Measurements from ENCODE around the gene TMEM244. TPM values are rescaled to one million over a fixed set of nuclear protein-coding genes. Genes with fewer than 3 reads are reported as not detected.

The TMEM244 gene
- total and polyA plus RNA-seq, 2 donors from 2014 or later: not detected

DNA sequence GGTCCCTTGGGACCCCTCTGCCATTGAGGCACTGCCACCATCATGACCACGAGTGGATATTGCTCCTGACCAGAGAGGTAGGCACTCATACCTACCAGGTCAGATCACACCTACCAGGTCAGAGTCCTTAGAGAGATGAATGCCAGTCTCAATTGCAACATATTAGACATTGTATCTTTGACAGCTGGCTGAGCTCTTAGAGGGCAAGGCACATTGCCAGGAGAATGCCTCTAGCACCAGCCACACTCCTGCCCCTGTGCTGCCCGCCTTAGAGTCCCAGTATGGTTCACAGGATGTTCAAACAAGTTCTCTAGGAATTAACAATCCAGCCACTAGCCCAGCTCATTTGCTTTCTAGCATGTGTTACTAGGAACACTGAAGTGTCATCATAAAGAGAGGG is 65.9 kb downstream of the TMEM244 start:
- no peak overlapping the region for H3K27ac ChIP-seq (ENCODE audit: low read depth in 2 of 2, low read length in 2 of 2)
- H3K36me3 ChIP-seq (ENCODE audit: control insufficient read depth in 2 of 3, insufficient read depth in 3 of 3, low read length in 3 of 3): no peaks in the 10 kb centered on the region
- DNase-seq (no peak), FAIRE-seq (no peak)
- intact Hi-C loops (cut with DNase I): no loop called here
- H3K27me3 ChIP-seq (ENCODE audit: control insufficient read depth, insufficient read depth, low read length): no peaks in the 10 kb centered on the region
- H3K4me3 ChIP-seq (ENCODE audit: low read length in 3 of 3): no peak overlapping the region
- TF ChIP-seq, protein P1, sequence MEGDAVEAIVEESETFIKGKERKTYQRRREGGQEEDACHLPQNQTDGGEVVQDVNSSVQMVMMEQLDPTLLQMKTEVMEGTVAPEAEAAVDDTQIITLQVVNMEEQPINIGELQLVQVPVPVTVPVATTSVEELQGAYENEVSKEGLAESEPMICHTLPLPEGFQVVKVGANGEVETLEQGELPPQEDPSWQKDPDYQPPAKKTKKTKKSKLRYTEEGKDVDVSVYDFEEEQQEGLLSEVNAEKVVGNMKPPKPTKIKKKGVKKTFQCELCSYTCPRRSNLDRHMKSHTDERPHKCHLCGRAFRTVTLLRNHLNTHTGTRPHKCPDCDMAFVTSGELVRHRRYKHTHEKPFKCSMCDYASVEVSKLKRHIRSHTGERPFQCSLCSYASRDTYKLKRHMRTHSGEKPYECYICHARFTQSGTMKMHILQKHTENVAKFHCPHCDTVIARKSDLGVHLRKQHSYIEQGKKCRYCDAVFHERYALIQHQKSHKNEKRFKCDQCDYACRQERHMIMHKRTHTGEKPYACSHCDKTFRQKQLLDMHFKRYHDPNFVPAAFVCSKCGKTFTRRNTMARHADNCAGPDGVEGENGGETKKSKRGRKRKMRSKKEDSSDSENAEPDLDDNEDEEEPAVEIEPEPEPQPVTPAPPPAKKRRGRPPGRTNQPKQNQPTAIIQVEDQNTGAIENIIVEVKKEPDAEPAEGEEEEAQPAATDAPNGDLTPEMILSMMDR (IDR thresholded peaks at IDR 0.05; ENCODE audit: borderline replicate concordance, extremely low read depth, insufficient read depth): no peak
- H3K9ac ChIP-seq (ENCODE audit: low read length in 3 of 3): no peak overlapping the region
- H3K9me3 ChIP-seq (ENCODE audit: control insufficient read depth in 2 of 3, insufficient read depth in 1 of 3, low read length in 3 of 3): no peaks in the 10 kb centered on the region
- no peaks in the 10 kb centered on the region for H3K4me1 ChIP-seq (ENCODE audit: control insufficient read depth in 2 of 3, insufficient read depth in 2 of 3, low read depth in 1 of 3, low read length in 3 of 3)

DNA sequence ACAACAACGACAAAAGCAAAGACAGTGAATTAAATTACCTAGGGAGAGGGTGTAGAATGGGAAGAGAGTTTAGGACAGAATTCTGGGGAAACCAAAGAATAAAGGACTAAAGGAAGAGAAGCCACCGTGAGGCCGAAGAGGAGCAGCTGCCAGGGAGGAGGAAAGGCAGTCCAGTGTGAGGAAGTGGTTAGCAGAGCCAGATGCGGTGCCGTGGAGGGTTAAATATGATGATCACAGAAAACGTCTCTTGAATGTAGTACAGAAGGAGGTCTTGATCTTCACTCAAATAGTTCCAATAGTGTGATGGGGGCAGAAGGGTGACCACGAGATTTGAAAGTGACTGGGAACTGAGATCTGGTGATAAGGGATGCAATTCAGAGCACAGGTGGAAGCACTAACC is 67.7 kb downstream of the TMEM244 start:
- no peak for FAIRE-seq
- no peak overlapping the region for H3K27ac ChIP-seq (ENCODE audit: low read depth in 2 of 2, low read length in 2 of 2)

DNA sequence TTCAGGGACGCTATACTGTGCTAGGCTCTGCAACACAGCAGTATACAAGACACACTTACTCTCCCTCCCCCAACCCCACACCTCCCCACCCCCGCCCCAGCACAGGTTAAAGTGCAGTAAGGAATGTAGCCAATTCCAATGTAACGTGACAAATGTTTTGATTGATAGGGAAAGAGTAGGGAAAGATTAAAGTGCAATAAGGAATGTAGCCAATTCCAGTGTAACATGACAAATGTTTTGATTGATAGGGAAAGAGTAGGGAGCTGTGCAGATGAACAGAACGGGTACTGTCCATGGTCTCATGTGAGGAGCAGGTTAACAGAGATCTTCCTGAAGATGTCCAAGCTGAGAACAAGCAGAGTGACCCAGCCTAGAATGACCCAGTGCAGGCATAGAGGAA is 69.1 kb downstream of the TMEM244 start:
- Histone ChIP-seq H3K9ac (ENCODE audit: low read length in 3 of 3) (no peak overlapping the region), H3K4me1 (ENCODE audit: control insufficient read depth in 2 of 3, insufficient read depth in 2 of 3, low read depth in 1 of 3, low read length in 3 of 3) (no peaks in the 10 kb centered on the region), H3K4me3 (ENCODE audit: low read length in 3 of 3) (no peak overlapping the region), H3K36me3 (ENCODE audit: control insufficient read depth in 2 of 3, insufficient read depth in 3 of 3, low read length in 3 of 3) (no peaks in the 10 kb centered on the region), H3K9me3 (ENCODE audit: control insufficient read depth in 2 of 3, insufficient read depth in 1 of 3, low read length in 3 of 3) (no peaks in the 10 kb centered on the region), H3K27me3 (ENCODE audit: control insufficient read depth, insufficient read depth, low read length) (no peaks in the 10 kb centered on the region), H3K27ac (ENCODE audit: low read depth in 2 of 2, low read length in 2 of 2) (no peak overlapping the region)
- TF ChIP-seq, protein P1 (IDR thresholded peaks at IDR 0.05; ENCODE audit: borderline replicate concordance, extremely low read depth, insufficient read depth): no peak
- intact Hi-C loops (cut with DNase I): no loop called here
- no peak for FAIRE-seq
- no peak for DNase-seq

More for the DNA sequence above, 67.7 kb downstream of the TMEM244 start:
- no peak overlapping the region for H3K4me3 ChIP-seq (ENCODE audit: low read length in 3 of 3)
- H3K9me3 ChIP-seq (ENCODE audit: control insufficient read depth in 2 of 3, insufficient read depth in 1 of 3, low read length in 3 of 3): no peaks in the 10 kb centered on the region
- no peaks in the 10 kb centered on the region for H3K4me1 ChIP-seq (ENCODE audit: control insufficient read depth in 2 of 3, insufficient read depth in 2 of 3, low read depth in 1 of 3, low read length in 3 of 3)
- intact Hi-C loops (cut with DNase I): no loop called here
- no peak overlapping the region for H3K9ac ChIP-seq (ENCODE audit: low read length in 3 of 3)
- H3K36me3 ChIP-seq (ENCODE audit: control insufficient read depth in 2 of 3, insufficient read depth in 3 of 3, low read length in 3 of 3): no peaks in the 10 kb centered on the region
- DNase-seq: no peak
- TF ChIP-seq, protein P1 (IDR thresholded peaks at IDR 0.05; ENCODE audit: borderline replicate concordance, extremely low read depth, insufficient read depth): no peak
- H3K27me3 ChIP-seq (ENCODE audit: control insufficient read depth, insufficient read depth, low read length): no peaks in the 10 kb centered on the region

DNA sequence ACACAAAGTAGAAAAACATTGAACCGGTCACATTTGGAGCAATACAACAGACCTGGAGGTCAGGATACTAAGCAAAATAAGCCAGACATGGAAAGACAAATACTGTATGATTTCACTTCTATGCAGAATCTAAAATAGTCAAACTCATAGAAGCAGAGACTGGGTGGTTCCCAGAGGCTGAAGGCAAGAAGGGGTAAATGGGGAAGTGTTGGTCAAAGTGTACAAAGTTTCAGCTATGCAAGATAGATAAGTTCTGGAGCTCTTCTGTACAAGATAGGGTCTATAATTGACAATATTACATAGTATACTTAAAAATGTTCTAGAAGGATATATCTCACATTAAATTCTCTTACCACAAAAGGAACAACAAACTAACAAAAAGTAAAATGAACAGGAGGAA is 70.3 kb downstream of the TMEM244 start:
- Histone ChIP-seq H3K9me3 (ENCODE audit: control insufficient read depth in 2 of 3, insufficient read depth in 1 of 3, low read length in 3 of 3) (no peaks in the 10 kb centered on the region), H3K36me3 (ENCODE audit: control insufficient read depth in 2 of 3, insufficient read depth in 3 of 3, low read length in 3 of 3) (no peaks in the 10 kb centered on the region), H3K27me3 (ENCODE audit: control insufficient read depth, insufficient read depth, low read length) (no peaks in the 10 kb centered on the region), H3K9ac (ENCODE audit: low read length in 3 of 3) (no peak overlapping the region), H3K4me3 (ENCODE audit: low read length in 3 of 3) (no peak overlapping the region), H3K4me1 (ENCODE audit: control insufficient read depth in 2 of 3, insufficient read depth in 2 of 3, low read depth in 1 of 3, low read length in 3 of 3) (no peaks in the 10 kb centered on the region), H3K27ac (ENCODE audit: low read depth in 2 of 2, low read length in 2 of 2) (no peak overlapping the region)
- no peak for FAIRE-seq
- intact Hi-C loops (cut with DNase I): no loop called here
- DNase-seq: no peak
- TF ChIP-seq, protein P1 (IDR thresholded peaks at IDR 0.05; ENCODE audit: borderline replicate concordance, extremely low read depth, insufficient read depth): no peak

Data from kidney (tissue), 14 donors.